ENCODE results near the gene FIGLA. TPM values are rescaled to one million over a fixed set of nuclear protein-coding genes. Genes with fewer than 3 reads are reported as not detected.

The FIGLA gene
- total RNA-seq, 1 experiment from 2014 or later = not detected

DNA sequence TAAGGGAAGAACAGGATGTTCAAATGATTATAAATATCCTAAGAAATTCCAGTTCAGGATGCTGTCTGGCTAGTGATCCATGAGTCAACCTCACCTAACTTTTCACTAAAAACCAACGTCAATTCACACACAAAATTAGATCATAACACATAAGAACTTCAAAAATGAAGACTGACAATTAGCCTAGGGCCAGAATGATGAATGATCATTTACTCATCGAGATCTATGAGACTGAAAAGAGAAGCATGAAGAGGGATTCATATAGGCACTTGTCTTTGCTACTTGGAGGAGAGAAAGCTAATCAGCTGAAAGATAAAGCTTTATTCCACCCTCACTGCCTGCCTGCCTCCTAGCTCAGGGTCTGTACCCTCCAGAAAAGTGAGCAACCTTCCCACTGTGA is 52.3 kb downstream of the FIGLA start:
- no peaks in the 10 kb centered on the region for H3K4me1 ChIP-seq (replicated peaks; ENCODE audit: insufficient read depth)
- intact Hi-C loops (cut with micrococcal nuclease; ENCODE audit: unreplicated experiment) = no loop called here
- H4K20me1 ChIP-seq (ENCODE audit: insufficient read depth) = no peaks in the 10 kb centered on the region
- H3K27ac ChIP-seq = no peak overlapping the region
- no peak for TF ChIP-seq CTCF (conservative IDR thresholded peaks at IDR 0.05)
- TF ChIP-seq EZH2 (IDR thresholded peaks at IDR 0.05; ENCODE audit: low read depth) = no peak
- H3K4me3 ChIP-seq = no peak overlapping the region
- H3K9me3 ChIP-seq (ENCODE audit: insufficient read depth, low read depth) = no peaks in the 10 kb centered on the region
- ChIA-PET CTCF (no interaction called here), POLR2A (ENCODE audit: unreplicated experiment) (no interaction called here)
- BruUV-seq (replicated peaks) = no TSS peak
- no peak for DNase-seq
- no peak overlapping the region for H2AFZ ChIP-seq
- no peaks in the 10 kb centered on the region for H3K9me2 ChIP-seq (ENCODE audit: insufficient read depth)
- H3K4me2 ChIP-seq = no peak overlapping the region
- no peaks in the 10 kb centered on the region for H3K79me2 ChIP-seq (ENCODE audit: low read depth)
- no peaks in the 10 kb centered on the region for H3K36me3 ChIP-seq (ENCODE audit: low read depth)
- no peaks in the 10 kb centered on the region for H3F3A ChIP-seq (ENCODE audit: insufficient read depth, low read depth)
- H3K27me3 ChIP-seq (ENCODE audit: insufficient read depth, low read depth) = peaks cover 14% of the 10 kb centered on the region; the same call in 1 of the 2 replicates

DNA sequence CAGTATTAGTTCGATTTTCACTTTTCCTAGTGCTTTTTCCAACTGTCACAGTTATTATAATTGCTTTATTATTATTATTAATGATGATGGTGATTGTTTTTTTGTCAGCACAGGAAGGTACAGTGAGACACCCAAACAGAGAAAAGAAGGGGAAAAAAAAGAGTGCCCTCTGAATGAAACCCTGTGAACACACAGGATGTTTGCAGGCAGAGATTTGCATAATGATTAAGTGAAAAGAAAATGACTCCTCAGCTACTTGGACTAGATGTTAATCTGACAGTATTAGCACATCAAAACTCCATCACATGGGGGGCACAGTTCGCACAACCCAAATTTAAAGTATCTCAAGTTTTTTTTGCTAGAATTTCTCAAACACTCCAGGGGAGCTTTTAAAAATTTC is 55.4 kb downstream of the FIGLA start:
- ChIA-PET CTCF (no interaction called here), POLR2A (ENCODE audit: unreplicated experiment) (no interaction called here)
- Histone ChIP-seq H3K9me3 (ENCODE audit: insufficient read depth, low read depth) (no peaks in the 10 kb centered on the region), H3K36me3 (ENCODE audit: low read depth) (no peaks in the 10 kb centered on the region), H4K20me1 (ENCODE audit: insufficient read depth) (no peaks in the 10 kb centered on the region), H3K4me2 (no peak overlapping the region), H3K9me2 (ENCODE audit: insufficient read depth) (no peaks in the 10 kb centered on the region), H3F3A (ENCODE audit: insufficient read depth, low read depth) (no peaks in the 10 kb centered on the region), H3K79me2 (ENCODE audit: low read depth) (no peaks in the 10 kb centered on the region), H3K4me3 (no peak overlapping the region), H3K4me1 (replicated peaks; ENCODE audit: insufficient read depth) (no peaks in the 10 kb centered on the region), H2AFZ (no peak overlapping the region), H3K27ac (no peak overlapping the region), H3K27me3 (ENCODE audit: insufficient read depth, low read depth) (peaks cover 33% of the 10 kb centered on the region)
- TF ChIP-seq EZH2 (IDR thresholded peaks at IDR 0.05; ENCODE audit: low read depth) (no peak), CTCF (conservative IDR thresholded peaks at IDR 0.05) (no peak)
- BruUV-seq (replicated peaks) = no TSS peak
- no peak for DNase-seq
- intact Hi-C loops (cut with micrococcal nuclease; ENCODE audit: unreplicated experiment) = no loop called here

DNA sequence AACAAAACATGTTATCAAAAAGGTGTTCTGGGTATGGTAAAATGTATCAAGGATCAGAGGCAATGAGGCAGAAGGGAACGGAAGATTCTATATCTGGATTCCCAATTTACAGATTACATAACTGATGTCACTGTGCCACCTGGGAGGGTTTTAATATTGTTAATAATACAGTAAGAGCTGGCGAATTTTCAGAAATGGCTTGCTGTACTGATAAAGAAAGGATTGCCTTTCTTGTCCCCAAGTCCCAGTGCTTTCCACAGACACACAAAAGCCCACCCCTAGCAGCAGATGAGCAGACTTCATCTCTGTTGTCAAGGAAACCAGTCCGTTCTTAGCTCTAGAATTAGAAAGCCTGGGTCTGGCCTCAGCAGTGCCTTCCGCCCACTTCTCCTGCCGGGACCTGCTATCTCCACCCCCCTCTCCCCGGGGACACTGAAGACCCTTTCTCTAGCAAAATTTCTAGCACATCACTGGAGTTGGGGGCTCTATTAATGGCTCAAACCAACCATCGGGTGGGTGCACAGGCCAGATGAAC is 56.7 kb downstream of the FIGLA start:
- POLR2A ChIA-PET (ENCODE audit: unreplicated experiment) = no interaction called here
- no peaks in the 10 kb centered on the region for H3K9me2 ChIP-seq (ENCODE audit: insufficient read depth)

More for the DNA sequence above, 56.7 kb downstream of the FIGLA start:
- CTCF ChIA-PET = no interaction called here
- Histone ChIP-seq H3K27ac (no peak overlapping the region), H2AFZ (no peak overlapping the region), H3K4me3 (no peak overlapping the region), H4K20me1 (ENCODE audit: insufficient read depth) (no peaks in the 10 kb centered on the region), H3K9me3 (ENCODE audit: insufficient read depth, low read depth) (no peaks in the 10 kb centered on the region), H3K36me3 (ENCODE audit: low read depth) (no peaks in the 10 kb centered on the region), H3K4me1 (replicated peaks; ENCODE audit: insufficient read depth) (no peaks in the 10 kb centered on the region), H3K4me2 (no peak overlapping the region), H3K79me2 (ENCODE audit: low read depth) (no peaks in the 10 kb centered on the region), H3K27me3 (ENCODE audit: insufficient read depth, low read depth) (peaks cover 33% of the 10 kb centered on the region), H3F3A (ENCODE audit: insufficient read depth, low read depth) (no peaks in the 10 kb centered on the region)
- no TSS peak for BruUV-seq (replicated peaks)
- DNase-seq = no peak
- TF ChIP-seq CTCF (conservative IDR thresholded peaks at IDR 0.05) (no peak), EZH2 (IDR thresholded peaks at IDR 0.05; ENCODE audit: low read depth) (no peak)
- intact Hi-C loops (cut with micrococcal nuclease; ENCODE audit: unreplicated experiment) = no loop called here
